Tibial nerve (tissue), 4 donors: Measurements from ENCODE around the gene ISG20L2.

Source experiments
- EP300 ChIP-seq, 2 donors: sonication (generic); formaldehyde crosslinking; IDR thresholded peaks; one replicate each; pipeline ENCODE4 v1.6.1; 2017; ENCODE audit warnings: antibody characterized with exemption in 2 of 2, mild to moderate bottlenecking in 1 of 2
- POLR2A ChIP-seq, 2 donors: fragments of 450-650 bp; IDR thresholded peaks; one replicate each; pipeline ENCODE4 v1.6.1; 2017; ENCODE audit warnings: antibody characterized with exemption in 2 of 2, mild to moderate bottlenecking in 2 of 2, moderate library complexity in 2 of 2
- TF ChIP-seq, protein P1 (sequence below), 5 experiments: fragments of 200-600 bp in 3 of 5; fragments of 450-650 bp in 2 of 5; sonication (generic) in 3 of 5; IDR thresholded peaks; one replicate each; pipeline ENCODE4 v1.5.1; 2016 to 2019; ENCODE audit warnings: antibody characterized with exemption in 5 of 5, mild to moderate bottlenecking in 3 of 5, moderate library complexity in 2 of 5

DNA sequence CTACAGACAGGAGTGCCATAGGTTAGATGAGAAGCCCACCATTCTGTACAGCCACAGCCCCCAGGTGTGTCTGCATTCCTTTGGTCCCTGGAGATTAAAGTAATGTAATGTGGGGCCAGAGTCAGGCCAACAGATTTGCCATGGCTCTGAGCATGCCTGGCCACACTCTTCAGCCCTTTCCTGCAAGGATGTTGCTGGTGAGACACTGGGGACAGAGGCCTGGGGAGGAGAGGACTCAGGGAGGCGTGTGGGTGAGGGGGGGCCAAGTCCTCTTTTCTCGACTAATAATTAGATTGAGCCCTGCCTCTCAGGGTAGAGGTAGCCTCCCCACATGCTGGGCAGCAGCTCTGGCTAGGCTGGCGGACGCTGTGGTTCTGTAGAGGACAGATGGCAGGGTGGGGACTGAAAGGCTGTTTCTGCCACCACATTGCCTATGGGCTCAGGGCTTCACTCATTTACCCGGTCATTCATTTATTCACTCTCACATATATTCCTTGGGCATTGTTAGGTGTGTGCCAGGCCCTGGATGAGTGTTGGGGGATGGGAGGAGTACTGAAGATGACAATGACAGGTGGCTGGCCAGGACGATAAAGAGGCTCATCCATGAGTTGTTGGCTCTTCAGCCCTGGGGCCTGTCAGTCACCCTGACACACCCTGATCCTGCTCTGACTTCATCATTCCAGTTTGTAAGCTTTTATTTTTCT, 31.7 kb upstream of the ISG20L2 start:
- no peak for TF ChIP-seq POLR2A (IDR thresholded peaks at IDR 0.05)
- TF ChIP-seq, protein P1, sequence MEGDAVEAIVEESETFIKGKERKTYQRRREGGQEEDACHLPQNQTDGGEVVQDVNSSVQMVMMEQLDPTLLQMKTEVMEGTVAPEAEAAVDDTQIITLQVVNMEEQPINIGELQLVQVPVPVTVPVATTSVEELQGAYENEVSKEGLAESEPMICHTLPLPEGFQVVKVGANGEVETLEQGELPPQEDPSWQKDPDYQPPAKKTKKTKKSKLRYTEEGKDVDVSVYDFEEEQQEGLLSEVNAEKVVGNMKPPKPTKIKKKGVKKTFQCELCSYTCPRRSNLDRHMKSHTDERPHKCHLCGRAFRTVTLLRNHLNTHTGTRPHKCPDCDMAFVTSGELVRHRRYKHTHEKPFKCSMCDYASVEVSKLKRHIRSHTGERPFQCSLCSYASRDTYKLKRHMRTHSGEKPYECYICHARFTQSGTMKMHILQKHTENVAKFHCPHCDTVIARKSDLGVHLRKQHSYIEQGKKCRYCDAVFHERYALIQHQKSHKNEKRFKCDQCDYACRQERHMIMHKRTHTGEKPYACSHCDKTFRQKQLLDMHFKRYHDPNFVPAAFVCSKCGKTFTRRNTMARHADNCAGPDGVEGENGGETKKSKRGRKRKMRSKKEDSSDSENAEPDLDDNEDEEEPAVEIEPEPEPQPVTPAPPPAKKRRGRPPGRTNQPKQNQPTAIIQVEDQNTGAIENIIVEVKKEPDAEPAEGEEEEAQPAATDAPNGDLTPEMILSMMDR (IDR thresholded peaks at IDR 0.05): no peak
- TF ChIP-seq EP300 (IDR thresholded peaks at IDR 0.05): no peak
